HEK293 (cell line): ENCODE data around the gene DVL3.

Experiments used
- FEZF1 ChIP-seq: fragments of 450-650 bp; formaldehyde crosslinking; IDR thresholded peaks from 2 replicates; pipeline ENCODE4 v1.5.1; 2016; ENCODE audit warnings: missing biosample characterization, missing genetic modification characterization
- GLIS2 ChIP-seq: fragments of 450-650 bp; formaldehyde crosslinking; IDR thresholded peaks from 2 replicates; pipeline ENCODE4 v1.5.1; 2016; ENCODE audit warnings: missing biosample characterization, missing genetic modification characterization
- HIC1 ChIP-seq: fragments of 450-650 bp; formaldehyde crosslinking; IDR thresholded peaks from 2 replicates; pipeline ENCODE4 v1.5.1; 2016; ENCODE audit warnings: missing biosample characterization, missing genetic modification characterization
- IKZF3 ChIP-seq: fragments of 450-650 bp; IDR thresholded peaks from 2 replicates; pipeline ENCODE4 v1.5.0; 2018; ENCODE audit warnings: missing biosample characterization, mild to moderate bottlenecking, missing genetic modification characterization, moderate library complexity
- INSM2 ChIP-seq: fragments of 450-650 bp; formaldehyde crosslinking; IDR thresholded peaks from 2 replicates; pipeline ENCODE4 v1.5.1; 2016; ENCODE audit warnings: missing biosample characterization, missing genetic modification characterization
- PRDM10 ChIP-seq: fragments of 450-650 bp; formaldehyde crosslinking; IDR thresholded peaks from 2 replicates; pipeline ENCODE4 v1.5.1; 2016; ENCODE audit warnings: missing biosample characterization, missing genetic modification characterization
- PRDM6 ChIP-seq: fragments of 450-650 bp; formaldehyde crosslinking; IDR thresholded peaks from 2 replicates; pipeline ENCODE4 v1.5.1; 2017; ENCODE audit warnings: missing biosample characterization, missing genetic modification characterization
- ZBTB48 ChIP-seq: fragments of 450-650 bp; formaldehyde crosslinking; IDR thresholded peaks from 2 replicates; pipeline ENCODE4 v1.5.1; 2016; ENCODE audit warnings: missing biosample characterization, missing genetic modification characterization
- ZEB2 ChIP-seq: fragments of 450-650 bp; formaldehyde crosslinking; IDR thresholded peaks from 2 replicates; pipeline ENCODE4 v1.5.1; 2016; ENCODE audit warnings: missing biosample characterization, missing genetic modification characterization
- ZFP69B ChIP-seq: fragments of 450-650 bp; formaldehyde crosslinking; IDR thresholded peaks from 2 replicates; pipeline ENCODE4 v1.5.1; 2016; ENCODE audit warnings: missing biosample characterization, missing genetic modification characterization
- ZNF10 ChIP-seq: fragments of 450-650 bp; formaldehyde crosslinking; IDR thresholded peaks from 2 replicates; pipeline ENCODE4 v1.5.1; 2017; ENCODE audit warnings: missing biosample characterization, missing genetic modification characterization
- ZNF138 ChIP-seq: fragments of 450-650 bp; formaldehyde crosslinking; IDR thresholded peaks from 2 replicates; pipeline ENCODE4 v1.5.1; 2016; ENCODE audit warnings: missing biosample characterization, missing genetic modification characterization, borderline replicate concordance
- ZNF202 ChIP-seq: fragments of 450-650 bp; formaldehyde crosslinking; IDR thresholded peaks from 2 replicates; pipeline ENCODE4 v1.5.1; 2016; ENCODE audit warnings: missing biosample characterization, missing genetic modification characterization, borderline replicate concordance
- ZNF23 ChIP-seq: fragments of 450-650 bp; formaldehyde crosslinking; IDR thresholded peaks from 2 replicates; pipeline ENCODE4 v1.5.1; 2016; ENCODE audit warnings: missing biosample characterization, missing genetic modification characterization, borderline replicate concordance
- ZNF24 ChIP-seq: fragments of 450-650 bp; formaldehyde crosslinking; IDR thresholded peaks from 2 replicates; pipeline ENCODE4 v1.5.1; 2016; ENCODE audit warnings: missing biosample characterization, missing genetic modification characterization
- ZNF423 ChIP-seq: fragments of 450-650 bp; formaldehyde crosslinking; IDR thresholded peaks from 2 replicates; pipeline ENCODE4 v1.5.1; 2016; ENCODE audit warnings: missing biosample characterization, missing genetic modification characterization
- ZNF544 ChIP-seq: fragments of 450-650 bp; formaldehyde crosslinking; IDR thresholded peaks from 2 replicates; pipeline ENCODE4 v1.5.0; 2017; ENCODE audit warnings: missing biosample characterization, missing genetic modification characterization
- ZNF561 ChIP-seq: fragments of 450-650 bp; IDR thresholded peaks from 2 replicates; pipeline ENCODE4 v1.5.1; 2018; ENCODE audit warnings: missing biosample characterization, missing genetic modification characterization, borderline replicate concordance
- ZNF624 ChIP-seq: fragments of 450-650 bp; formaldehyde crosslinking; IDR thresholded peaks from 2 replicates; pipeline ENCODE4 v1.5.1; 2017; ENCODE audit warnings: missing biosample characterization, missing genetic modification characterization
- ZNF629 ChIP-seq: fragments of 450-650 bp; formaldehyde crosslinking; IDR thresholded peaks from 2 replicates; pipeline ENCODE4 v1.5.1; 2017; ENCODE audit warnings: missing biosample characterization, missing genetic modification characterization
- ZNF660 ChIP-seq: fragments of 450-650 bp; IDR thresholded peaks from 2 replicates; pipeline ENCODE4 v1.5.1; 2018; ENCODE audit warnings: missing biosample characterization, mild to moderate bottlenecking, missing genetic modification characterization
- ZNF747 ChIP-seq: fragments of 450-650 bp; formaldehyde crosslinking; IDR thresholded peaks from 2 replicates; pipeline ENCODE4 v1.5.1; 2016; ENCODE audit warnings: missing biosample characterization, missing genetic modification characterization
- ZNF76 ChIP-seq: fragments of 450-650 bp; formaldehyde crosslinking; IDR thresholded peaks from 2 replicates; pipeline ENCODE4; 2016; ENCODE audit warnings: low read depth, missing biosample characterization, missing genetic modification characterization, borderline replicate concordance
- TF ChIP-seq, protein P1 (sequence below): fragments of 450-650 bp; formaldehyde crosslinking; IDR thresholded peaks from 2 replicates; pipeline ENCODE4 v1.5.1; 2017; ENCODE audit warnings: missing biosample characterization, missing genetic modification characterization
- TF ChIP-seq, protein P2 (sequence below): fragments of 450-650 bp; formaldehyde crosslinking; IDR thresholded peaks from 2 replicates; pipeline ENCODE4 v1.5.1; 2016; ENCODE audit warnings: missing biosample characterization, missing genetic modification characterization
- TF ChIP-seq, protein P3 (sequence below): fragments of 450-650 bp; formaldehyde crosslinking; IDR thresholded peaks from 2 replicates; pipeline ENCODE4; 2016; ENCODE audit warnings: missing biosample characterization, missing genetic modification characterization

DVL3 gene

GRCh38 chr3:184185461-184186183 is 30.4 kb downstream of the DVL3 start (continued):
- TF ChIP-seq, protein P1, sequence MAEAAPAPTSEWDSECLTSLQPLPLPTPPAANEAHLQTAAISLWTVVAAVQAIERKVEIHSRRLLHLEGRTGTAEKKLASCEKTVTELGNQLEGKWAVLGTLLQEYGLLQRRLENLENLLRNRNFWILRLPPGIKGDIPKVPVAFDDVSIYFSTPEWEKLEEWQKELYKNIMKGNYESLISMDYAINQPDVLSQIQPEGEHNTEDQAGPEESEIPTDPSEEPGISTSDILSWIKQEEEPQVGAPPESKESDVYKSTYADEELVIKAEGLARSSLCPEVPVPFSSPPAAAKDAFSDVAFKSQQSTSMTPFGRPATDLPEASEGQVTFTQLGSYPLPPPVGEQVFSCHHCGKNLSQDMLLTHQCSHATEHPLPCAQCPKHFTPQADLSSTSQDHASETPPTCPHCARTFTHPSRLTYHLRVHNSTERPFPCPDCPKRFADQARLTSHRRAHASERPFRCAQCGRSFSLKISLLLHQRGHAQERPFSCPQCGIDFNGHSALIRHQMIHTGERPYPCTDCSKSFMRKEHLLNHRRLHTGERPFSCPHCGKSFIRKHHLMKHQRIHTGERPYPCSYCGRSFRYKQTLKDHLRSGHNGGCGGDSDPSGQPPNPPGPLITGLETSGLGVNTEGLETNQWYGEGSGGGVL (tag by site-specific recombination), result no peak
- TF ChIP-seq ZNF629 (tag by site-specific recombination) (no peak; the same call in 1 of the 2 replicates), INSM2 (tag by site-specific recombination) (no peak), ZNF138 (tag by site-specific recombination) (no peak), ZNF23 (tag by site-specific recombination) (no peak), ZNF561 (tag by site-specific recombination) (peak; percentile 95; the same call in 1 of the 2 replicates), GLIS2 (tag by site-specific recombination) (peak; percentile 99), ZNF747 (no peak), ZNF10 (tag by site-specific recombination) (no peak), ZNF24 (peak; percentile 70; the same call in 1 of the 2 replicates), FEZF1 (peak; percentile 39; the same call in 1 of the 2 replicates), ZNF544 (no peak), PRDM10 (peak; percentile 94), ZFP69B (tag by site-specific recombination) (peak; percentile 32; the same call in 1 of the 2 replicates), ZBTB48 (tag by site-specific recombination) (peak; percentile 84), HIC1 (tag by site-specific recombination) (peak; percentile 61), ZNF624 (no peak), ZEB2 (0 out of 2 replicates have a peak, but pooled peaks have one; percentile 61), IKZF3 (tag by site-specific recombination) (peak; percentile 84), PRDM6 (no peak), ZNF423 (peak; percentile 87), ZNF202 (tag by site-specific recombination) (no peak), ZNF76 (tag by site-specific recombination) (peak; percentile 87), ZNF660 (tag by site-specific recombination) (peak; percentile 58)
- TF ChIP-seq, protein P2, sequence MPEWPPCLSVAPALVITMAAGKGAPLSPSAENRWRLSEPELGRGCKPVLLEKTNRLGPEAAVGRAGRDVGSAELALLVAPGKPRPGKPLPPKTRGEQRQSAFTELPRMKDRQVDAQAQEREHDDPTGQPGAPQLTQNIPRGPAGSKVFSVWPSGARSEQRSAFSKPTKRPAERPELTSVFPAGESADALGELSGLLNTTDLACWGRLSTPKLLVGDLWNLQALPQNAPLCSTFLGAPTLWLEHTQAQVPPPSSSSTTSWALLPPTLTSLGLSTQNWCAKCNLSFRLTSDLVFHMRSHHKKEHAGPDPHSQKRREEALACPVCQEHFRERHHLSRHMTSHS (tag by site-specific recombination), result no peak
- TF ChIP-seq, protein P3, sequence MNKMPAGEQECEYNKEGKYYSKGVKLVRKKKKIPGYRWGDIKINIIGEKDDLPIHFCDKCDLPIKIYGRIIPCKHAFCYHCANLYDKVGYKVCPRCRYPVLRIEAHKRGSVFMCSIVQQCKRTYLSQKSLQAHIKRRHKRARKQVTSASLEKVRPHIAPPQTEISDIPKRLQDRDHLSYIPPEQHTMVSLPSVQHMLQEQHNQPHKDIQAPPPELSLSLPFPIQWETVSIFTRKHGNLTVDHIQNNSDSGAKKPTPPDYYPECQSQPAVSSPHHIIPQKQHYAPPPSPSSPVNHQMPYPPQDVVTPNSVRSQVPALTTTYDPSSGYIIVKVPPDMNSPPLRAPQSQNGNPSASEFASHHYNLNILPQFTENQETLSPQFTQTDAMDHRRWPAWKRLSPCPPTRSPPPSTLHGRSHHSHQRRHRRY, result no peak
